ENCODE data around the gene CHAD.
"Not testable (repeated sequence)": the region's sequence is repeated elsewhere in the genome, so short reads cannot be mapped to it uniquely, and the experiment has no call there.

The CHAD gene

DNA sequence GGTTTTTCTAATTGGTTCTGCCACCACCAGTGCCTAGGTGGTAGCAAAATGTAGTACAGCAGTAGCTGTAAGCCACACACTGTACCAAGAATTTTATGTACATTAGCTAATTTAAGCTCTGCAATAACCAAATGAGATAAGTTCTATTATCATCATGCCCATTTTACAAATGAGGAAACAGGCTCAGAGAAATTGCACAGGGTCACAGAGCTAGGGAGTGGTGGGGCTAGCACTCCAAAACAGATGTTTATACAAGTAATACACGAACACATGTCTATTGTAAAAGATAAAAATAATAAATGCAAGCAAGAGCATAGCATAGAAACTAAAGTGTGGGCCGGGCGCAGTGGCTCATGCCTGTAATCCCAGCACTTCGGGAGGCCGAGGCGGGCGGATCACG, 23.5 kb upstream of the CHAD start:
- no peak for DNase-seq

DNA sequence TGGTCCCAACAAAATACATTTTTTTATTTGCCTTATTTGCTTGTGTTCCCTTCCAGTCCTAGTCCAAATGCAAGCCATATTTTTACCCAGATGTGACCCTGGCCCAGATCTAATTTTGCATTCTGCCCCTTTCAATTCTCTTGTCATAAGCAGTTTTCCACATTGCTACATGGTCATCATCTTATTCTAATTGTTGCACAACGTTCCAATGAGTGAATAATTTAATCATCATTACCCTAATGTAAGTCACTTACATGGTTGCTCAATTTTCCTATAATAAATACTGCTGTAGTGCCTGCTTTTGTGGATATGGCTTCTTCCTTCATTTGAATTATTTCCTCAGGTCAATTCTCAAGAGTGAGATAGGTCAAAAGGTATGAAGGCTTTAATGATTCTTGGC, 22.8 kb upstream of the CHAD start:
- no peak for DNase-seq

DNA sequence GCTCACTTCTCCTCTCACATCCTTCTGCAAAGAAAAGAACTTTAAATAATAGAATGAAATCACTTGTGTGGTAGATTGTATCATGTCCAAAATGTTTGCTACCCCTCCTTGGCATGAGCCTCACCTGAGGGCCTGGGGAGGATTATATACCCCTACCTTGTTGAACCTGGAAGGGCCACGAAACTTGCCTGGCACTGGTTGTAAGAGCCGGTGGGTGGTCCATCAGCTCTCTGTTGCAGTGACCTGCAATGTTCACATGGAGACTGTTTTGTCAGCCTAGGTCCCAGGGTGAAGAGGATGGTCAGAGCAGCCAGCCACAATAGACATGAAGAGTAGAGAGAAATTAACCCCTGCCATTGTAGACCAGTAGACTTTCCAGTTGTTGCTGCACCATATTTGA, 20.2 kb upstream of the CHAD start:
- DNase-seq, result no peak

DNA sequence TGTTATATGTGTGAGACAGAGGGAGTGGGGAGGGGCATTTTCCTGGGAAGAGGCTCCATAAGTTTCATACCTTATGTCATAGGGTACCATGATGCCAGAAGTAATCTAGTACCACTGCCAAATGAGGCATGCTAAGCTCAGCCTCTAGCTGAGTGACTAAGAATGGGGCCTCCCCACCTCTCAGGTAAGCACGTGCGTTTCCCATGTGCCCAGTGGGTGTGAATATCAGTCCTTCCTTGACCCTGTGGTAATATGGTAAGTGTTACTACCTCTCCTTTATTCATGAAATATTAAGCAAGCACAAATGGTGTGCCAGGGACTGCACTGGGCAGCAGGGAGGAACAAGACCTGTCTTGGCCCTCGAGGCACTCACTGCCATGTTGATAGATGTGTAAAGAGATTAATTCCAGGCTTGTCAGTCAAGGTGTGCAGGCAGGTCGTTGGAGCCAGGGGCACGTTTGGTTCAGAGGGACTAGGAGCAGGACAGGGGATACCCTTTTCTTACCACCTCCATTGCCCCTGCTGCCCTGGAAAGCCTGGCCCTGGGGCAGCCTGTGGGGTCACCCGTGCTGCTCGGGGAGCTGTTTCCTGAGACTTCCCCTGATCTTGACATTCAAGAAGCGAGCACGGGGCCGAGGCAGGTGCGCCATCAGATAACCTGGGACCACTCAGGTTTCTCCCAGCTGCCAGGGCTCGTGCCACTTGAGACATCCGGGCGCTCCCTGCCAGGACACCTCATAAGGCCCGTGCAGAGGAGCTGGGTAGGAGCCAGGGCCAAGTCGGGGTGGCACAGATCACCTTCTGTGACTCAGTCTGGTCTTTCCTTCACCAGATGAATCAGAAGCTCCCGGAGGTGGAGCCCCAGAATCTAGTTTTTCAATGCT, 18.8 kb upstream of the CHAD start:
- no peak for DNase-seq

DNA sequence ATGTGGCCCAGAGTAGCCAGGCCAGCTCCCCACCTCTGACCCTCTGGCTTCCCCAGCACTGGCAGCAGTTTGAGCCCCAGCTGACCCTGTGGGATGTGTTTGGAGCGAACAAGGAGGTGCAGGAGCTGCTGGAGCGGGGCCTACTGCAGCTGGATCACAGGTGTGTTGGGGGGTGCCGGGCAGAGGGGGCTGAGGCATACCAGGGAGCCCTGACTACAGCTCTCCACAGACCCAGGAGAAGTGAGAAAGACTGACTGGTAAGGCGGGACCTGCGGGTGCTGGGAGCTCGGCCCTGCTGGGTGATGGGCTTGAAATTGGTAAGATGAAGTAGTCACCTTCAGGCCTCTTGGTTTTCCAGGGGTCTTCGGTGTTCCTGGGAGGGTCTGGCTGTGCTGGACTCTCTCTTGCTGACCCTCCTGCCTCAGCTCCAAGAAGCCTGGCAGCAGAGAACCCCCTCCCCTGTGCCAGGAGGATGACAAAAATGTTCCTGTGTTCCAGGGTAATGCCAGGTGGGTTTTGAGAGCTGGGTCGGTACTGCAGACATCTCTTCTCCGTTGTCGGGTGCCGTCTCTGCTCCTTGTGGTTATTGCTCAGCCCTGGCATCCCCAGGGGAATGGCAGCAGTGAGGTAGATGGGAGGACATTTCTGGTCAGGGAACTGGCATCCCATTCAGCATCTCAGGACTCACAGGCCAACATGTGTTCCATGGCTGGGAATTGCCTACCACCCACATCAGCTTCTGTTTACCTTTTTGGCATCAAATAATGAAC, 15.9 kb upstream of the CHAD start:
- no peak for DNase-seq

DNA sequence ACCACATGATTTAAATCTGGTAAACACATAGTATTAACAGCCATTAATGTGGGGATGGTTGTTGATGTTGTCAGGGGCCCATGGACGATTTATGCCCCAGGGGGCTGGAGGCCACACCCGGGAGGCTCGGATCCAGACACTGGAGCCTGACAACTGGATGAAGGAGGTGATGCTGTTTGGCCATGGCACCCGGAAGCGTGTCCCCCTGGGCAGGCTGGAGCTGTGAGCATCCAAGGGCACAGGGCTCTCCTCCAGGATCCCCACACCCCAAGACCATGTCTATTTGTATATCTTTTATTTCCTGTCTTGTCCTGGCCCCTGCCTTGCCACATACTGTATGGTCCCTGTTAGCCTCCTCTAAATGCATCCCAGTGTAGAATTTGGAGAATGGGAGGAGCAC, 14.6 kb upstream of the CHAD start:
- no peak for DNase-seq

DNA sequence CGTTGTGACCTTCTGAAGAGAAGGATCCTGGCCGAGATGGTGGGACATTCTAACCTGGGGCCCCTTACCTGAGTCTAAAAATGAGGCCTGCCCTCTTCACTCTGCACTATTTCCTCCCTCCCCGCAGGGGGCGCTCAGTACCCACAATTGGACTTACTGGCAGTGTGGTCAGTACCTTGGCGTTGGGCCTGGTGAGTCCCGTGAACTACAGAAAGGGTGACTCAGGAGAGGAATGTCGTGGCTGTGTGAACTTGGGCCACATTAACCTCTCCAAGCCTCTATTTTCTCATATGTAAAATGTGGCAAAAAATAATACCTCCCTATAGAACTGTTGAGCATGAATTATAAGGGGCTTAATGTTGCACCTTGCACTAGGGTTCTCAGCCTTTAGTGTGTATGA, 13.8 kb upstream of the CHAD start:
- peak; percentile 77 to 82 for DNase-seq

DNA sequence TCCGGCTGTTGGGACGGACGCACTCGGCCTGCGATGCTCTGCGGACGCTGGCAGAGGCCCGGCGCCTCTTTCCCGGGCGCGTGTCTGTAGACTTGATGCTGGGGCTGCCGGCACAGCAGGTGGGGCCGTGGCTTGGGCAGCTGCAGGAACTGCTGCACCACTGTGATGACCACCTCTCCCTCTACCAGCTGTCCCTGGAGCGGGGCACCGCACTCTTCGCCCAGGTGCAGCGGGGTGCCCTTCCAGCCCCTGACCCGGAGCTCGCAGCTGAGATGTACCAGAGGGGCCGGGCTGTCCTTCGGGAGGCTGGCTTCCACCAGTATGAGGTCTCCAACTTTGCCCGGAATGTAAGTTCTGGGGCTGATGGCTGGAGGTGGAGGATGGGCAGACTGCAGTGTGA, 13.4 kb upstream of the CHAD start:
- DNase-seq, result no peak

DNA sequence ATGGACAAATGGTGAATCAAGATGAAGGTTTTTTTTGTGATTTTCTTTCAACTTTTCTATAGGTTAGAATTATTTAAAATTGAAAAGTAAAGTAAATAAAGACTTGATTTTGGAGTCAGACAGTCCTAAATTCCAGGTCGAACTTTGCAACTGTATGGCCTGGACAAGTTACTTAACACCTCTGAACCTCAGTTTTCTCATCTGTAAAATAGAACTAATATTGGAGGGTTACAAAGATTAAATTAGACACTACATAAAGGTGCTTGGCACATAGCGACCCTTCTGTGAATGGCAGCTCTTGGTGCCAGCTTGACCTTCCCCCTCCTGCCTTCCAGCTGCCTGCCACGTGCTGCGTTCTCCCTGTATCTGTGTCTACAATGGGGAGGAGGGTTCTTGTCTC, 13.0 kb upstream of the CHAD start:
- DNase-seq, result no peak

DNA sequence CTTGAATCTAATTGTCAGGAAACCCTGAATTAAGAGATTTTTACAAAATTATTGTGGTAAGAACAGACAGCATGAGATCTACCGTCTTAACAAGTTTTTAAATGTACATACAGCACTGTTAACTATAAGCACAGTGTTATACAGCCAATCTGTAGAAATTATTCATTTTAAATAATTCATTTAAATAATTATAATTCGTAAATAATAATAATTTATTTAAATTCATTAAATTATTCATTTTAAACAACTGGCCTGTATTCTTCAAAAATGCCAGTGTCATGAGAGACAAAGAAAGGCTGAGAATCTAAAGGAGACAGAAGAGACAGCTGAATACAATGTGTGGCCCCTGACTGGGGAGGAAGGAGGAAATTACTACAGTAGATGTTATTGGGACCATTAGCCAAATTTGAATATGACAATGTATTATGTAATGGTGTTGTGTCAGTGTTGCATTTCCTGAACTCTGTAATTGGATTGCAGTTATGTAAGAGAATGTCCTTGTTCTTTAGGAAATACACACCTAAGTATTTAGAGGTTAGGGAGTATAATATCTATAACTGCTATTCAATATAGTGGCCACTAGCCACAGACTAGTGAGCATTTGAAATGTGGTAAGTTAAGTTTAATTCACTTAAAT, 12.3 kb upstream of the CHAD start:
- DNase-seq, result no peak

DNA sequence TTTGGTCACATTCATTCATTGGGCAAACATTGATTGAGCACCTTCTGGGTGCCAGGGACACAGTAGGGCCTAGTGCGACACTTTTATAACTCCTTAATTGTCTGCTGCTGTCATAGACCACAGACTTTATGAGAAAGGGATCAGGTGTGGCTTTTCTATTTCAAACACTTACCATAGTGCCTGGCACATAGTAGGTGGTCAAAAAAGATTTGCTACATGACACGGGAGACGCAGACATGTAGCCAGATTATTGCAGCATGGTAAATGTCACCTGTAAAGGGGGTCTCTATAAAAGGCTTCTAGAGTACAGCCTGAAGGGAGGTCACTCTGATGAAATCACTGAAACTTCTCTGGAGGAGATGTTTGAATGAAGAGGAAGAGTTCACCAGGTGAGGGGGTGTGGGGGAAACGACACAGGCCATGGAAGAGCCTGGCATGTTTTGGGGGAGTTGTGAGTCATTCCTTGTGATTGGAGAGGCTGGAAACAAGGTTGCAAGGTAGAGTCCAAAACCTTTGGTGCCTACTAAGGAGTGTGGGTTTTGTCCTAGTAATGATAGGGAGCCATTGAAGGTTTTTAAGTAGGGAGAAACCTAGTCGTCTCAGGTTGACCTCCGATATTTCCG, 11.6 kb upstream of the CHAD start:
- DNase-seq, result no peak

DNA sequence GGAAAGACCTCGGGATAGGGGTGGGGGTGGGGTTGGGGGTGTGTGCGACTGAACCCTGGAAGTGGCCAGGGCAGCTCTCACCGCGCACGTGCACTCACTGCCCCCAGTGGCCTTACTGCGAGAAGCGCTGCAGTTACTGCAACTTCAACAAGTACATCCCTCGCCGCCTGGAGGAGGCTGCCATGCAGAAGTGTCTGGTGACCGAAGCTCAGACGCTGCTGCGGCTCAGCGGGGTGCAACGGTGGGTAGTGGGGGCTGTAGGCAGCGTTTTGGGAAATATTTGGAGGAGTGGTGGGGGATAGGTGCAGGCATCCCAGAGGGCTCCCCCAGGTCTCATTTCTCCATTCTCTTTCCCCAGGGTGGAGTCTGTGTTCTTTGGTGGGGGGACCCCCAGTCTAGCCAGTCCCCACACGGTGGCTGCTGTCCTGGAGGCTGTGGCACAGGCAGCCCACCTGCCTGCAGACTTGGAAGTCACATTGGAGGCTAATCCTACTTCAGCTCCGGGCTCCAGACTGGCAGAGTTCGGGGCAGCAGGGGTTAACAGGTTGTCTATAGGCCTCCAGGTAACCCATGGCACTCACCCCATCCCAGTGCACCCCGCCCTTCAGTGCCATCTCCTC, 11.0 kb upstream of the CHAD start:
- DNase-seq, result peak; percentile 48 to 53

DNA sequence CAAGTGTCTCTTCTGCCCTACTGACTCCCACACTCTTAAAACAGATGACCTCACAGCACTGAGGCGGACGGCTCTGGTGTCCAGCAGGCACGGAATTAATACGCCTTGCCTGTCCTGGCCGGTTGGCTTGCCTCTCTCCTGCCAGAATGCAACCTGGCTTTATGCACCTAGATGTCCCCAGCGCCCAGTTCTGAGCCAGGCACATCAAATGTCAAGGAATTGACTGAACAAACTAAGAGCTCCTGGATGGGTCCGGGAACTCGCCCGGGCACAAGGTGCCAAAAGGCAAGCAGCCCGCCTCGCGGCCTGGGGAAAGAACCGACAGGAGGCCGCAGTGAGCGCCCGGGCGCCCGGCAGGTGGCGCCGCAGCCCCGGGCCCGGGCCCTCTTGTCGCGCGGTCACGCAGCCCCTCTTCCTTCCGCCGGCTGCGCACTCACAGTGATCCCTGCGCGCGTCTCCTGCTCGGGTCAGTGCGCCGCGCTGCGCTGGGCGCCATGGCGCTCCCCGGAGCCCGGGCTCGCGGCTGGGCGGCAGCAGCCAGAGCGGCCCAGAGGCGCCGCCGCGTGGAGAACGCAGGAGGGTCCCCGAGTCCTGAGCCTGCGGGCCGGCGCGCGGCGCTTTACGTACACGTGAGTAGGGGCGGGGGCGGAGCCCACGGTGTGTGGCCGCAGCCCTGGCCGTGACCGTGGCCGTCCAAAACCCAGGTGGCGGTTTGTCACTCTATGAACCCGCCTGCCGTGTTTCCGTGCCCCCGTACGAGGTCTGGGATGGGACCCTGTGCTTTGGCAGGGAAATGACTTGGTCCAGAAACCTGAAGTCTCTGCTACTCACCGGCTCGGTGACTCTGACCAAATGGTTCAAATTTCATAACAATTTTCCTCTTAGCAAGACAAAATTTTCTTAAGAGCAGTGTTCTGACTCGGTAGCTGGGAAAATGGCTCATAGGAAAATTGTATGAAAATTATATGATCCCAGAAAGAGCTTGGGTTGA, 10.0 kb upstream of the CHAD start, which contains the start of gene RSAD1:
TSS of gene RSAD1 (plus strand) at position 470 of the 991 bp plus-strand sequence. CDS start at position 495, 25 bp downstream.
- DNase-seq, result peak; percentile 75 to 83

DNA sequence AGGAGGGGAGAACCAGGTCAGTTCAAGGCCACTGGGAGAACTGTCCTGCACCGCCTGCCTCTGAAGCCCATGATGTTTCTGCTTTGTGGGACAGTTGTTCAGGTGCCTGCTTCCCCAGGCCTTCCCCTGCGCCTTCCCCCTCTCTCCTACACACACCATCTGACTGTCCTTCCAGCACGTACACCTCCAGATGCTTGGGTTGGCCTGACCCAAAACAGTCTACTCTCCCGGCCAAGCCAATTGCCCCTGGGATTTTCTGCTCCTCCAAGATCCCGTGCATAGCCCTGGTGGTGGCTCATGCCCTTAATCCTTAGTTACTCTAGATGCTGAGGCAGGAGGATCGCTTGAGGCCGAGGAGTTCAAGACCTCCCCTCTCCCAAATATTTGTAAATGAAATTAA, 9.3 kb upstream of the CHAD start:
- no peak for DNase-seq

DNA sequence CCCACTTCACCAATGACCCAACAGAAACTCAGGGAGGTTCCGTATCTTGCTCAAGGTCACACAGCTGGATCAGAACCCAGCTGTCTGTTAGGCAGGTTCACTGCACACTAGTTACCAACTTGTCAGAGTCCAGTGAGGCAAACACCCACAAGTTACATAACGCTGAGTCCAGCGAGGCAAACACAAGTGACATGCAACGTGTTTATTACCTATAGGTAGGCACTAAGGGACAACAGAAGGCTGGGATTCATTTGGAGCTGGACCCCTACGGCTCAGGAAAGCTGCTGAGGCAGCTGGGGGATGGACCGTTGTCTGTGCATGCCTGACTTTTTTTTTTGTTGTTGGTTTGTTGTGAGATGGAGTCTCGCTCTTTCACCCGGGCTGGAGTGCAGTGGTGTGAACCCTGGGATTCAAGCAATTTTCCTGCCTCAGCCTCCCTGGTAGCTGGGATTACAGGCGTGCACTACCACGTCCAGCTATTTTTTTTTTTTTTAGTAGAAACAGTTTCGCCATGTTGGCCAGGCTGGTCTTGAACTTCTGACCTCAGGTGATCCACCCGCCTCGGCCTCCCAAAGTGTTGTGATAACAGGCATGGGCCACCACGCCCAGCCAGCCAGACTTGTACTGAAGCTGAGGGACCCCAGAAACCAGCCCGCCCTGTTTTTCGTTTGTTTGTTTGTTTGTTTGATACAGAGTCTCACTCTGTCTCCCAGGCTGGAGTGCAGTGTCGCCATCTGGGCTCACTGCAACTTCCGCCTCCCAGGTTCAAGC, 8.1 kb upstream of the CHAD start:
- no peak for DNase-seq

DNA sequence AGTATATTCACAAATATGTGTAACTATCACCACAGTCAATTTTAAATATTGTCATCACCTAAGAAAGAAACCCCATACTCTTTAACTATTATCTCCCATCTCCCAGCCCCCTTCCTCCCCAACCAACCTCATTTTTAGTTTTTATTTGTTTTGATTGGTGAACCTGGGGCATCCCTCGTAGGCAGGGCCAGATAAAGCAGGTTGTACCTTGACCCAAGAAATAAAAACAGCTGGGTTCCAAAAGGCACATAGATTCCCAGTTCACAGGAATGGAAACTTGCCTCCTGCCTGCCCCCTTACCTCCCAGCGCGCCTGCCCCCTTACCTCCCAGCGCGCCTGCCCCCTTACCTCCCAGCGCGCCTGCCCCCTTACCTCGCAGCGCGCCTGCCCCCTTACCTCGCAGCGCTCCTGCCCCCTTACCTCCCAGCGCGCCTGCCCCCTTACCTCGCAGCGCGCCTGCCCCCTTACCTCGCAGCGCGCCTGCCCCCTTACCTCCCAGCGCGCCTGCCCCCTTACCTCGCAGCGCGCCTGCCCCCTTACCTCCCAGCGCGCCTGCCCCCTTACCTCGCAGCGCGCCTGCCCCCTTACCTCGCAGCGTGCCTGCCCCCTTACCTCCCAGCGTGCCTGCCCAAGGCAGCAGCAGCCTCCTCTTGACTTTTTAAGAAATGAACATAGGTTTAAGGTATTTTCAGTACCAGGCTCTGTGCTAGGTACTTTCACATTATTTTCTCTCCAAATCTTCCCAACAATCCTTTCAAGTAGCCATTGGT, 7.3 kb upstream of the CHAD start:
- not testable (repeated sequence) for DNase-seq

DNA sequence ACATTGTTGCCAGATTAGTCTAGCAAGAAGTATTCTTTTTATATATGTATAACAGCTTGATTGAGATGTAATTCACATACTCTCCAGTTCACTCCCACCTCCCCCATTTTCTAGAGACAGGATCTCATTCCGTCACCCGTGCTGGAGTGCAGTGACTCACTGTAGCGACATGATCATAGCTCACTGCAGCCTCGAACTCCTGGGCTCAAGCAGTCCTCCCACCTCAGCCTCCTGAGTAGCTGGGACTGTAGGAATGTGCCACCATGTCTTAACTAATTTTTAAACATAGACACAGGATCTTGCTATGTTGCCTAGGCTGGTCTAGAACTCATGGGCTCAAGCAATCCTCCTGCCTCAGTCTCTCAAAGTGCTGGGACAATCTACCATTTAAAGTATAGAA, 6.7 kb upstream of the CHAD start:
- DNase-seq, result no peak

DNA sequence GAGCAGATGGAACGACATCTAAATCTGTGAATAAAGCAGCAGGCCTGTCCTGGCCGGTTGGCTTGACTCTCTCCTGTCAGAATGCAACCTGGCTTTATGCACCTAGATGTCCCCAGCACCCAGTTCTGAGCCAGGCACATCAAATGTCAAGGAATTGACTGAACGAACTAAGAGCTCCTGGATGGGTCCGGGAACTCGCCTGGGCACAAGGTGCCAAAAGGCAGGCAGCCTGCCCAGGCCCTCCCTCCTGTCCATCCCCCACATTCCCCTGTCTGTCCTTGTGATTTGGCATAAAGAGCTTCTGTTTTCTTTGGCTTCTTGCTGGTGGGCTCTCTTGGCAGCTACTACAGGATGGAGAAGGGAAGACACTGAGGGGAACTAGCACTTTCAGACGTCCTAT, 5.8 kb upstream of the CHAD start:
- DNase-seq, result no peak

DNA sequence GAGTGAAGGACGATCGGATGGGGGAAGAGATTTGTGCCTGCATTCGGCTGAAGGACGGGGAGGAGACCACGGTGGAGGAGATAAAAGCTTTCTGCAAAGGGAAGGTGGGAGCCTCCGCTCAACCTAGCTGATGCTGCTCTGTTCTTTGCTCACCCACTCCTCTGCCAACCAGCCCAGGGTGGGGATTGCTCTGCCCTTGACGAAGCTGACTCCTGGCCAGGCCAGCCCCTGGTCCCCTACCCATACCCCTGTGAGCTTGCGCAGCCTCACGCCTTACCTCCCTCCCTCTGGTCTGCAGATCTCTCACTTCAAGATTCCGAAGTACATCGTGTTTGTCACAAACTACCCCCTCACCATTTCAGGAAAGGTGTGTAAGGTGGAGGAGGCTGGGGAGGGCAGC, 5.2 kb upstream of the CHAD start:
- no peak for DNase-seq

DNA sequence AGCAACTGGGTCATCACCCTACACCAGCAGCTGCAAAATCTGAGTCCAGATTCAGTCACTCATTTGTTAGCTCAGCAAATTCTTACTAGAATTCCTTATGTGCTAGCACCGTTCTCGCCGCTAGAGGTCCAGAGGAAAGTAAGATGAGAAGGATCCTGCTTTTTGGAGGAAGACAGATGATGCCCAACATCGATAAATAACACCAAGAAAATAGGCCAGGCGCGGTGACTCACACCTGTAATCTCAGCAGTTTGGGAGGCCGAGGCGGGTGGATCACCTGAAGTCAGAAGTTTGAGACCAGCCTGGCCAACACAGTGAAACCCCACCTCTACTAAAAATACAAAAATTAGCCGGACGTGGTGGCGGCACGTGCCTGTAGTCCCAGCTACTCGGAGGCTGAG, 4.1 kb upstream of the CHAD start:
- not testable (repeated sequence) for DNase-seq

Measured in stimulated activated CD4-positive, alpha-beta T cell treated with anti-CD3 and anti-CD28 coated beads, Interleukin-2, amount 100 ng/mL, for 48 hours (primary cell).